ENCODE data around the gene HSD17B7. TPM values are rescaled to one million over a fixed set of nuclear protein-coding genes. Genes with fewer than 3 reads are reported as not detected.

HSD17B7 gene
- total and polyA plus RNA-seq, 9 of the 15 experiments (the other 6 are each of a cell fraction or from before 2014, with no cell fraction given), result 12.7 to 48.7 (median 21.3) TPM

DNA sequence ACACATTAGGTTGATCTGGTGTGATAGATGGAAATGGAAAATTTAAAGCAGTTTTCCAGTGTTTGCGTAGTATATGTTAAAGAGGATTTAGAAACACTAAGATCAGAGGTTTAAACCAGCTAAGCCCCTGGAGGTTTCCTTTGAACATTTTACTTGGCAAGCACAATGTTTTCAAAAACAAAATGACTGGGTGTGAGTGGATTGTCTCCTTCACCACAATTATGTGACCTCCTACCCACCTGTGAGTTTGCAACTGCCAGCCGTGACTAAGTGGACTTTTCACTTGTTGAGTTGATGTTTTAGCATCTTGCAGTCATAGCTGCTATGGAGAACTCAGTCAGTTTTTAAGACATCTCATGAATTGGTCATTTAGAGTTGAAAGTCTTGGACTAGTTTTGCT is 65.8 kb downstream of the HSD17B7 start (continued):
- TF ChIP-seq HNRNPLL (IDR thresholded peaks at IDR 0.05; ENCODE audit: low read depth, low read length, poor library complexity, severe bottlenecking), result no peak
- TF ChIP-seq, protein P1, sequence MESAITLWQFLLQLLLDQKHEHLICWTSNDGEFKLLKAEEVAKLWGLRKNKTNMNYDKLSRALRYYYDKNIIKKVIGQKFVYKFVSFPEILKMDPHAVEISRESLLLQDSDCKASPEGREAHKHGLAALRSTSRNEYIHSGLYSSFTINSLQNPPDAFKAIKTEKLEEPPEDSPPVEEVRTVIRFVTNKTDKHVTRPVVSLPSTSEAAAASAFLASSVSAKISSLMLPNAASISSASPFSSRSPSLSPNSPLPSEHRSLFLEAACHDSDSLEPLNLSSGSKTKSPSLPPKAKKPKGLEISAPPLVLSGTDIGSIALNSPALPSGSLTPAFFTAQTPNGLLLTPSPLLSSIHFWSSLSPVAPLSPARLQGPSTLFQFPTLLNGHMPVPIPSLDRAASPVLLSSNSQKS (CRISPR knock-in tag; IDR thresholded peaks at IDR 0.05), result no peak
- TF ChIP-seq ETS2 (tag; IDR thresholded peaks at IDR 0.05; ENCODE audit: borderline replicate concordance, poor library complexity, severe bottlenecking), result no peak

DNA sequence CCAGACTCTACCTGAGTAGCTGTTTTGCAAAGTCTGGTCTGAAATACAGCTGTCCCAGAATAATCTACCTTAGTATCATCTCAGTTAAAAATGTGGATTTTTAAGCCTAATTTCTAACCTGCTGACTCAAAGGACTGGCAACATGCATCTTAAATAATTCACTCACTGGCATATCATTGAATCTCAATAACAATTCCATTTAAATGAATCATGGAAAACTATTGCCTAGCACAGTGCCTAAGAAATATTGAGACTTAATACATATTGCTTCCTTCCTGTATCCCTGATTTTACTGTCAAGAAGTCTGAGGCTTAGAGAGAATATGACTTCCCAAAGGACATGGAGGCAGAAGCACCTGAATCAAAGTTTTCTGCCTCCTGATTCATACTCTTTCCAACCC is 67.3 kb downstream of the HSD17B7 start:
- no peak overlapping the region for H3K4me3 ChIP-seq
- ChIA-PET CTCF (ENCODE audit: low intra/inter-chr PET ratio) (no interaction called here), POLR2A (no interaction called here)
- no peak overlapping the region for H3K4me2 ChIP-seq (ENCODE audit: insufficient read depth, low read length)
- no peak overlapping the region for H2AFZ ChIP-seq (ENCODE audit: low read depth, low read length)
- no peaks in the 10 kb centered on the region for H4K20me1 ChIP-seq (replicated peaks; ENCODE audit: control insufficient read depth, insufficient read depth, low read length)
- no peak overlapping the region for H3K27ac ChIP-seq (ENCODE audit: extremely low read depth, low read depth, low read length)
- no TSS peak for BruUV-seq (replicated peaks)
- H3K79me2 ChIP-seq (ENCODE audit: control insufficient read depth, insufficient read depth, low read length), result no peaks in the 10 kb centered on the region
- H3K9ac ChIP-seq (ENCODE audit: insufficient read depth in 1 of 2, low read depth in 2 of 2, low read length in 2 of 2), result no peak overlapping the region
- FAIRE-seq (no peak), ATAC-seq (no peak), DNase-seq (ENCODE audit: extremely low read depth in 1 of 4, low spot score in 3 of 4) (no peak)
- in situ Hi-C loops (cut with MboI), result loop anchor here (5.0 to 10.0 kb wide), 2 partner anchors 327 to 449 kb away; no protein-coding TSS in a partner anchor
- intact Hi-C loops (cut with micrococcal nuclease), result loop anchor here (5.0 kb wide), 1 partner anchor 49 kb away; no protein-coding TSS in a partner anchor
- peaks cover 3 to 13% of the 10 kb centered on the region in 2 experiments; a peak in 2 of 5 replicates for H3K27me3 ChIP-seq (ENCODE audit: control insufficient read depth in 2 of 2, insufficient read depth in 2 of 2, low read length in 2 of 2)
- no peaks in the 10 kb centered on the region for H3K4me1 ChIP-seq (replicated peaks in 1 of 2; ENCODE audit: control insufficient read depth in 2 of 2, insufficient read depth in 2 of 2, low read length in 2 of 2)
- H3K9me1 ChIP-seq (ENCODE audit: control insufficient read depth, insufficient read depth, low read length), result no peaks in the 10 kb centered on the region
- H3K36me3 ChIP-seq (ENCODE audit: control insufficient read depth, insufficient read depth, low read length), result no peaks in the 10 kb centered on the region
- no peaks in the 10 kb centered on the region for H3K9me3 ChIP-seq (replicated peaks; ENCODE audit: control insufficient read depth, insufficient read depth, low read depth, low read length)
- TF ChIP-seq CAMTA2 (CRISPR knock-in tag; conservative IDR thresholded peaks at IDR 0.05) (no peak), THAP12 (CRISPR knock-in tag; IDR thresholded peaks at IDR 0.05) (no peak), ZBTB2 (IDR thresholded peaks at IDR 0.05) (no peak), BMI1 (IDR thresholded peaks at IDR 0.05; ENCODE audit: low read length) (no peak), ZZZ3 (IDR thresholded peaks at IDR 0.05) (no peak), STAT5B (CRISPR knock-in tag; IDR thresholded peaks at IDR 0.05) (no peak)
- TF ChIP-seq, protein P2, sequence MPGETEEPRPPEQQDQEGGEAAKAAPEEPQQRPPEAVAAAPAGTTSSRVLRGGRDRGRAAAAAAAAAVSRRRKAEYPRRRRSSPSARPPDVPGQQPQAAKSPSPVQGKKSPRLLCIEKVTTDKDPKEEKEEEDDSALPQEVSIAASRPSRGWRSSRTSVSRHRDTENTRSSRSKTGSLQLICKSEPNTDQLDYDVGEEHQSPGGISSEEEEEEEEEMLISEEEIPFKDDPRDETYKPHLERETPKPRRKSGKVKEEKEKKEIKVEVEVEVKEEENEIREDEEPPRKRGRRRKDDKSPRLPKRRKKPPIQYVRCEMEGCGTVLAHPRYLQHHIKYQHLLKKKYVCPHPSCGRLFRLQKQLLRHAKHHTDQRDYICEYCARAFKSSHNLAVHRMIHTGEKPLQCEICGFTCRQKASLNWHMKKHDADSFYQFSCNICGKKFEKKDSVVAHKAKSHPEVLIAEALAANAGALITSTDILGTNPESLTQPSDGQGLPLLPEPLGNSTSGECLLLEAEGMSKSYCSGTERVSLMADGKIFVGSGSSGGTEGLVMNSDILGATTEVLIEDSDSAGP (CRISPR knock-in tag; IDR thresholded peaks at IDR 0.05), result no peak
- TF ChIP-seq, protein P3, sequence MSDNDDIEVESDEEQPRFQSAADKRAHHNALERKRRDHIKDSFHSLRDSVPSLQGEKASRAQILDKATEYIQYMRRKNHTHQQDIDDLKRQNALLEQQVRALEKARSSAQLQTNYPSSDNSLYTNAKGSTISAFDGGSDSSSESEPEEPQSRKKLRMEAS (CRISPR knock-in tag; IDR thresholded peaks at IDR 0.05), result no peak
- TF ChIP-seq, protein P4, sequence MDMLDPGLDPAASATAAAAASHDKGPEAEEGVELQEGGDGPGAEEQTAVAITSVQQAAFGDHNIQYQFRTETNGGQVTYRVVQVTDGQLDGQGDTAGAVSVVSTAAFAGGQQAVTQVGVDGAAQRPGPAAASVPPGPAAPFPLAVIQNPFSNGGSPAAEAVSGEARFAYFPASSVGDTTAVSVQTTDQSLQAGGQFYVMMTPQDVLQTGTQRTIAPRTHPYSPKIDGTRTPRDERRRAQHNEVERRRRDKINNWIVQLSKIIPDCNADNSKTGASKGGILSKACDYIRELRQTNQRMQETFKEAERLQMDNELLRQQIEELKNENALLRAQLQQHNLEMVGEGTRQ (CRISPR knock-in tag; IDR thresholded peaks at IDR 0.05), result no peak

All from K562 (cell line).